ENCODE data around the gene POU6F2. TPM values are rescaled to one million over a fixed set of nuclear protein-coding genes. Genes with fewer than 3 reads are reported as not detected.

POU6F2 gene, protein sequence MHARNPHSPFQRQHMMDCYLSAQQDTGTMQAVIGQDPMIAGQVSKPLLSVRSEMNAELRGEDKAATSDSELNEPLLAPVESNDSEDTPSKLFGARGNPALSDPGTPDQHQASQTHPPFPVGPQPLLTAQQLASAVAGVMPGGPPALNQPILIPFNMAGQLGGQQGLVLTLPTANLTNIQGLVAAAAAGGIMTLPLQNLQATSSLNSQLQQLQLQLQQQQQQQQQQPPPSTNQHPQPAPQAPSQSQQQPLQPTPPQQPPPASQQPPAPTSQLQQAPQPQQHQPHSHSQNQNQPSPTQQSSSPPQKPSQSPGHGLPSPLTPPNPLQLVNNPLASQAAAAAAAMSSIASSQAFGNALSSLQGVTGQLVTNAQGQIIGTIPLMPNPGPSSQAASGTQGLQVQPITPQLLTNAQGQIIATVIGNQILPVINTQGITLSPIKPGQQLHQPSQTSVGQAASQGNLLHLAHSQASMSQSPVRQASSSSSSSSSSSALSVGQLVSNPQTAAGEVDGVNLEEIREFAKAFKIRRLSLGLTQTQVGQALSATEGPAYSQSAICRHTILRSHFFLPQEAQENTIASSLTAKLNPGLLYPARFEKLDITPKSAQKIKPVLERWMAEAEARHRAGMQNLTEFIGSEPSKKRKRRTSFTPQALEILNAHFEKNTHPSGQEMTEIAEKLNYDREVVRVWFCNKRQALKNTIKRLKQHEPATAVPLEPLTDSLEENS
- 1 to 10 TPM in 3 of 4 donors, under 1 TPM in 1; 0.81 to 3.4 (median 3.1) TPM for total RNA-seq
- polyA plus RNA-seq, result 0.86 TPM
- long read RNA-seq, donor 1, partial matches to known transcripts, result 3 of 4 reads
- long read RNA-seq, donor 1, other reads (novel, unspliced or antisense), result 1 of 4 reads
- long read RNA-seq, donor 2, result 0 reads
- long read RNA-seq, donor 3, partial matches to known transcripts, result 0 of 1 reads
- long read RNA-seq, donor 3, other reads (novel, unspliced or antisense), result 1 of 1 reads
- long read RNA-seq, donor 4, result 0 reads

DNA sequence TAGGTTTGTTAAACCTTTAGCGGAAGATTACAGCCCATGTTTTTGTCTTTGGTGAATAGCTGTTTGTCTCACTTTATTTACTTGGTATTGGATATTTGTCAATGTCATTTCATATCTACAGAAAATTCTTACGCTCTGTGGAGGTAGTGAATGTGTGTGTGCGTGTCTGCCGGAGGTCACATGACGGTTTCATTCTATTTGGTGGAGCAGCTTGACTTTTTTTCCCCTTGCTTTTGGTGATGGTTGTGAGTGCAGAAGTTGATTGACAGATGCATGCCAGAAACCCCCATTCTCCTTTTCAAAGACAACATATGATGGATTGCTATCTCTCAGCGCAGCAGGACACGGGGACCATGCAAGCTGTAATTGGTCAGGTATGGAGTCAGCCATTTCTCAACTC lies at the start of gene POU6F2:
Gene POU6F2, plus strand, starts transcription at position 225 of the 400 bp plus-strand sequence. Its CDS starts 45 bp downstream, at position 270.
- no peak within 1 kb of the TSS for H3K4me3 ChIP-seq (ENCODE audit: low read length)
- 85% methylated on average over 7 of the region's 7 CpGs for WGBS
- no peak within 1 kb of the TSS for H3K27ac ChIP-seq (ENCODE audit: low read length)
- no peaks in the 10 kb centered on the region for H3K9me3 ChIP-seq (ENCODE audit: control insufficient read depth, low read length)
- intact Hi-C loops (cut with DNase I), result no loop called here
- no peak for DNase-seq
- H3K27me3 ChIP-seq (ENCODE audit: control insufficient read depth, insufficient read depth), result peaks cover 7% of the 10 kb centered on the region
- H3K4me1 ChIP-seq (ENCODE audit: control insufficient read depth, insufficient read depth, low read length), result no peaks in the 10 kb centered on the region
- ATAC-seq, result no peak

DNA sequence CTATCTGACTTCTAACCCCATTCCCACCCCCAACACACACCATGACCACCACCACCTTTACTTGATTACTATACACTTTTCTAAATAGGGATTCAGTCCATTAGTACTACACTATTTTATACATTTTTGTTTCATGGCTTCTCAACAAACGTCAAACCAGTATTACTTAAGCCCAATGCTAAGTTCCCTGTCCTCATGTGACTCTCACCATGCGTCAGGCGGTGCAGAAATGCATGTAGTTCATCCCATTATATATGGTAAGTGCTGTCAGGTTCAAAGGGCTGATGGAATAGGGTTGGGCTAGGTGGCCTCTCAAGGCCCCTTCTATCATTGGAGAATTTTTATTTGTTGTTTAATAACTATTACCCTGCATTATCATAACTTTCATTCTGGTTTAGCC lies 49.2 kb upstream of the POU6F2 start:
- WGBS, result 92% methylated on average over 3 of the region's 3 CpGs
- no peak for DNase-seq

DNA sequence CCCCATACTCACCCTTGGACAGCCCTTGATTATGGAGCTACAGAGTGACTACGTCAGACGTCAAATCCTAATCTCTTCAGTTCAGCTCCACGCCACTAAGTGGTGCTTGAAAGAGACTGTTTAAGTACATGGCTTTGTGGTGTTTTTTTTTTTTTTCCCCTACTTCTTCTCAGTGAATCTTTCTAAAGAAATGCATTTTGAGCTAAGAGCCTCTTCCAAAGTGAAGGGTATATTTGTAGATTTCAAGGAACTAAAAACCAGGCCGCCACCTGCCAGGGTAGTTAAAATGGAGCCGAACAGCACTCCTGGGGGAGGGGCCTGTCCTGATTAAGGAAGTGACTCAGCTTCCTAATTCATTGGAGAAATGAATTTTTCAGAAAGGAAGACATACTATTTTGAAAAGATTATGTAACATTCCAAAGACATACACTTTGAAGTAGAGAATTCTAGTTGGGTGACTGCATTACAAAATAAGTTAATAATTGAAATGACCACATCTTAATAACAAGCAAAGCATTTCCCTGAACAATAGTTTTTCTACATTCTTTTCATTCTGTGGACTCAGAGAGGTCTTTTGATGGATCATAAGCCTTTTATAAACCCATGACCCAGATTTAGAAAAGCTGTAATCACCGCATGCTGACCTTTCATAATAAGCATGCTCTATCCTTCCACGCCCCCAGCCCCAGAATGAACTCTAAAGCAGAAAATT lies 48.1 kb upstream of the POU6F2 start:
- 67% methylated on average over 7 of the region's 7 CpGs for WGBS
- DNase-seq (no peak), ATAC-seq (no peak)
- no peaks in the 10 kb centered on the region for H3K4me1 ChIP-seq (ENCODE audit: control insufficient read depth, insufficient read depth, low read length)
- H3K27me3 ChIP-seq (ENCODE audit: control insufficient read depth, insufficient read depth), result no peaks in the 10 kb centered on the region
- intact Hi-C loops (cut with DNase I), result loop anchor here (5.0 to 10.0 kb wide), 6 partner anchors 135 to 588 kb away; no protein-coding TSS in a partner anchor
- H3K4me3 ChIP-seq (ENCODE audit: low read length), result no peak overlapping the region
- no peaks in the 10 kb centered on the region for H3K9me3 ChIP-seq (ENCODE audit: control insufficient read depth, low read length)
- H3K27ac ChIP-seq (ENCODE audit: low read length), result no peak overlapping the region

More for the DNA sequence above, 49.2 kb upstream of the POU6F2 start:
- intact Hi-C loops (cut with DNase I), result loop anchor here in 1 of 4 donors (10.0 kb wide), 1 partner anchor 134 kb away; no protein-coding TSS in a partner anchor
- ATAC-seq, result no peak
- no peaks in the 10 kb centered on the region for H3K27me3 ChIP-seq (ENCODE audit: control insufficient read depth, insufficient read depth)
- H3K9me3 ChIP-seq (ENCODE audit: control insufficient read depth, low read length), result no peaks in the 10 kb centered on the region
- no peaks in the 10 kb centered on the region for H3K4me1 ChIP-seq (ENCODE audit: control insufficient read depth, insufficient read depth, low read length)
- no peak overlapping the region for H3K4me3 ChIP-seq (ENCODE audit: low read length)
- H3K27ac ChIP-seq (ENCODE audit: low read length), result no peak overlapping the region

DNA sequence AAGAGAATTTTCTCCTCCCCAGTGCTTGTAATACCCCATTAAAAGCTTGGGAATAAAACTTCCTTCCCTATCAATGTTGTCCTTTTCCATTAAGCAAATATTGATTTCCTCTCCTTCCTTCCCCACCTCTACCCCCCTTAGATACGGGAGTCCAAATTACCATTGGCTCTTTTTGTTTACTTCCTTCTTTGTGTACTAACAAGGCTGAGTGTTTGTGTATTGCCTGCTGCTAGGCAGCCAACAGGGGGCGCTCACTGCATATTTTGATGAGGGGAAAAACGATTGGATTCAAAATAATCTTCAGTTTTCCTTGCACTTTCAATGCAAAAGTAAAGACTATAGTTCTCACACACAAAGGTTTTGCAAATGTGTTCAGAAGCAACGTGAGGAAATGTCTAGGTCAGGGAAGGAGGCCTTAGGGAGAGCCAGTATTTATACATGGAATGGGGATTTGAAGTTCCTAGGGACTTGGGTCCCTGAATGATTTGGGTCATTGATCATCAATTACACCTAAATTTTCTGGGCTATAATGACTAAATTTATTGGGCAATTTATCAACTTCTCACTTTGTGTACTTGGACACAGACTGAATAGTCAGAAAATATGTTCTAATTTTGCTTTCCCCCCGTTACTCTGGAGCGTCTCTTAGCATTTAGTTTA lies 45.1 kb upstream of the POU6F2 start:
- ATAC-seq (no peak), DNase-seq (peak; percentile 57 to 86 (median 79))
- no peak overlapping the region for H3K4me3 ChIP-seq (ENCODE audit: low read length)
- H3K27me3 ChIP-seq (ENCODE audit: control insufficient read depth, insufficient read depth), result no peaks in the 10 kb centered on the region
- no peak overlapping the region for H3K27ac ChIP-seq (ENCODE audit: low read length)
- intact Hi-C loops (cut with DNase I), result loop anchor here (5.0 to 10.0 kb wide), 6 partner anchors 138 to 585 kb away; no protein-coding TSS in a partner anchor
- H3K4me1 ChIP-seq (ENCODE audit: control insufficient read depth, insufficient read depth, low read length), result no peaks in the 10 kb centered on the region
- WGBS, result 29% methylated on average over 6 of the region's 6 CpGs
- H3K9me3 ChIP-seq (ENCODE audit: control insufficient read depth, low read length), result no peaks in the 10 kb centered on the region

DNA sequence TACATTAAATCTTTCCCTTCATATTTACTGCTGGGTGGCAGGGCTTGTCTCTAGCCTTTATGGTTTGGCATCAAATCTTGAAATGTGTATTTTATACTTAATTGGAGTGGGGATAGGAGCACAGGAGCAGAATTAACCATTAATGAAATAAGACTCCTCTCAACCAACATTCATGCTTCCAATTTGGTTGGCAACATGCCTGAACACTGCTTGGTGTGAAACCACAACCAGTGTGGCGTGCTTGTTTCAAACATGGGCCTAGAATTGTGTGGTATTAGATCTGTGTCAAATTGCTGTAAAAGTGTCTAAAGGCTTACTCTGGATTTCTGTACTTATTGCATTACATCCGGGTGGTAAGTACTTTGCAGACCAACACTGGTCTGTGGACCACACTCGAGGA lies 43.7 kb upstream of the POU6F2 start:
- 78% methylated on average over 3 of the region's 3 CpGs for WGBS
- intact Hi-C loops (cut with DNase I), result loop anchor here (5.0 to 10.0 kb wide), 6 partner anchors 139 to 583 kb away; no protein-coding TSS in a partner anchor
- ATAC-seq, result no peak

DNA sequence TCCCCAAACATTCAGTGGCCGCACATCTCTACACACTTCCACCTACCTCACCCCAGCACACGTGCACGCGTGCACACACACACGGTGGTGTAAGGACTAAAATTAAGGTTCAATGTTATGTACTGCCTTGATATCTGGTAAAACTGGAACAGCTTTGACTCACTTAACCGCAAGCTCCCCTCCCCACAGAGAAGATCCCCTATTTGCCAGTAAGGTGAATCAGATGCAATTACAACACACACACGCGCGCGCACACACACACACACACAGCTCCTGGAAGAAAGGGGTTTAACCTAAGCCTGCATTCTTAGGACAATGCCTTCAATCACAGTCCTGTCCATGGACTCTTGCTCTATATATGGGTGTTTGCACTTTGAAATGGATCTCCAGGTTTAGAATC lies 43.2 kb upstream of the POU6F2 start:
- DNase-seq, result no peak
- Histone ChIP-seq H3K4me3 (ENCODE audit: low read length) (no peak overlapping the region), H3K27ac (ENCODE audit: low read length) (no peak overlapping the region), H3K9me3 (ENCODE audit: control insufficient read depth, low read length) (no peaks in the 10 kb centered on the region), H3K4me1 (ENCODE audit: control insufficient read depth, insufficient read depth, low read length) (no peaks in the 10 kb centered on the region), H3K27me3 (ENCODE audit: control insufficient read depth, insufficient read depth) (no peaks in the 10 kb centered on the region)
- no peak for ATAC-seq
- WGBS, result 91% methylated on average over 10 of the region's 10 CpGs
- intact Hi-C loops (cut with DNase I), result loop anchor here (5.0 to 10.0 kb wide), 6 partner anchors 140 to 583 kb away; no protein-coding TSS in a partner anchor

More for the DNA sequence above, 43.7 kb upstream of the POU6F2 start:
- Histone ChIP-seq H3K4me3 (ENCODE audit: low read length) (no peak overlapping the region), H3K27ac (ENCODE audit: low read length) (no peak overlapping the region), H3K27me3 (ENCODE audit: control insufficient read depth, insufficient read depth) (no peaks in the 10 kb centered on the region), H3K9me3 (ENCODE audit: control insufficient read depth, low read length) (no peaks in the 10 kb centered on the region), H3K4me1 (ENCODE audit: control insufficient read depth, insufficient read depth, low read length) (no peaks in the 10 kb centered on the region)
- no peak for DNase-seq

DNA sequence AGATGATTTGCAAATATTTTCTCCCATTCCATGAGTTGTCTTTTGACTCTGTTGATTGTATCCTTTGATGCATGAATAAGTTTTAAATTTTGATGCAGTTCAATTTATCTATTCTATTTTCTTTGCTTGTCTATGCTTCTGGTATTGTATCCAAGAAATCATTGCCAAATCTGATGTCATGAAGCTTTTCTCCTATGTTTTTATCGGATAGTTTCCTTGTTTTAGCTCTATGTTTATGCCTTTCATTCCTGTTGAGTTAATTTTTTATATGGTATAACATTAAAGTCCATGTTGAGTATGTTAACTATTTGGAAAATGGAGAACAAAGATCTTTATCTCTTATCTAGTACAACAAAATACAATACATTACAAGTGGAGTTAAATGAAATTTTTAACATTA lies 41.1 kb upstream of the POU6F2 start:
- Histone ChIP-seq H3K27me3 (ENCODE audit: control insufficient read depth, insufficient read depth) (no peaks in the 10 kb centered on the region), H3K9me3 (ENCODE audit: control insufficient read depth, low read length) (no peaks in the 10 kb centered on the region), H3K4me3 (ENCODE audit: low read length) (no peak overlapping the region), H3K4me1 (ENCODE audit: control insufficient read depth, insufficient read depth, low read length) (no peaks in the 10 kb centered on the region), H3K27ac (ENCODE audit: low read length) (no peak overlapping the region)
- intact Hi-C loops (cut with DNase I), result loop anchor here (5.0 to 10.0 kb wide), 4 partner anchors 142 to 581 kb away; no protein-coding TSS in a partner anchor
- WGBS, result 70% methylated on average over 1 of the region's 1 CpG
- no peak for DNase-seq
- ATAC-seq, result no peak

DNA sequence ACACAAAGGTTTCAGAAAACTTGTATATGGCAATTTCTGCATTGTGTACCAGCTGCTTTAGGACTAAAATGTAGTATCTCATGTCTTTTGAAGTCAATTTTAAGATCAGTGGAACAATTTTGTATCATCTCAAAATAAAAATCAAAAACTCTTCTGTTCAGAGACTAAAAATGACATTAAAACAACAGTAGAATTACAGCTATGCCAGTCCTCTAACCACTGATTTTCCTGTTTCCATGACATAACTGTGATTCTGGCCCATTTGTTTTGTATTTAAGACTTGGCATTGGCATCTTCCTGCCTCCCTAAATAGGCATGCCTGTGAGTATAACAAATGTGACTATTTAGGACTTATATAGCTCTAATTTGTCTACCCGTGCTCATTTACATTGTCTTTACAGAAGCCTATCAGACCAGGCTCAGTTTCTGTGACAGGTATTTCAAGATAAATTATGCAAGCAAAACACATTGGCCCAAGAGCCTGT lies 39.7 kb upstream of the POU6F2 start:
- no peaks in the 10 kb centered on the region for H3K27me3 ChIP-seq (ENCODE audit: control insufficient read depth, insufficient read depth)
- no peak for ATAC-seq

DNA sequence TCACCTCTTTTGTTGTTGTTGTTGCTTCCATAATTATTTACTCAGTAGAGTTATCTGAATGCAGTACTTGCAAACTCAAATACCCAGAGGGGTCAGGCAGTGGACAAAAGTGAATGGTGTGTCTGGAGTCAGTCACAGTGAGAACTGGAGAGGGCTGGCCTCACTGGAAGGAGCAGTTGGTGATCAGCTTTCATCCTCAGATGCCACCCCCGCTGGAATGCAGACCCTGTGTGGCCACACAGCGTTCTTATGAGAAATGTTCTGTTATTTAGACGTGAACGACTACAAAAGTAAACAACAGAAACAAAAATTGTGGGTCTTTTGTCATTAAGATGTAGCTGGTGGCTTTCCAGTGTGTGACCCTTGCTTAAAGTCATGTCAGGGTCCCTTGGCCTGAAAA lies 39.1 kb upstream of the POU6F2 start:
- ATAC-seq, result no peak
- Histone ChIP-seq H3K4me1 (ENCODE audit: control insufficient read depth, insufficient read depth, low read length) (no peaks in the 10 kb centered on the region), H3K9me3 (ENCODE audit: control insufficient read depth, low read length) (no peaks in the 10 kb centered on the region), H3K27me3 (ENCODE audit: control insufficient read depth, insufficient read depth) (no peaks in the 10 kb centered on the region), H3K27ac (ENCODE audit: low read length) (no peak overlapping the region), H3K4me3 (ENCODE audit: low read length) (no peak overlapping the region)
- intact Hi-C loops (cut with DNase I), result loop anchor here (5.0 to 10.0 kb wide), 4 partner anchors 144 to 579 kb away; no protein-coding TSS in a partner anchor
- DNase-seq, result no peak
- WGBS, result 73% methylated on average over 4 of the region's 4 CpGs

More for the DNA sequence above, 39.7 kb upstream of the POU6F2 start:
- H3K27ac ChIP-seq (ENCODE audit: low read length), result no peak overlapping the region
- no peaks in the 10 kb centered on the region for H3K9me3 ChIP-seq (ENCODE audit: control insufficient read depth, low read length)
- 48% methylated on average over 1 of the region's 1 CpG for WGBS
- DNase-seq, result no peak
- no peak overlapping the region for H3K4me3 ChIP-seq (ENCODE audit: low read length)
- H3K4me1 ChIP-seq (ENCODE audit: control insufficient read depth, insufficient read depth, low read length), result no peaks in the 10 kb centered on the region
- intact Hi-C loops (cut with DNase I), result loop anchor here (5.0 to 10.0 kb wide), 4 partner anchors 143 to 579 kb away; no protein-coding TSS in a partner anchor

DNA sequence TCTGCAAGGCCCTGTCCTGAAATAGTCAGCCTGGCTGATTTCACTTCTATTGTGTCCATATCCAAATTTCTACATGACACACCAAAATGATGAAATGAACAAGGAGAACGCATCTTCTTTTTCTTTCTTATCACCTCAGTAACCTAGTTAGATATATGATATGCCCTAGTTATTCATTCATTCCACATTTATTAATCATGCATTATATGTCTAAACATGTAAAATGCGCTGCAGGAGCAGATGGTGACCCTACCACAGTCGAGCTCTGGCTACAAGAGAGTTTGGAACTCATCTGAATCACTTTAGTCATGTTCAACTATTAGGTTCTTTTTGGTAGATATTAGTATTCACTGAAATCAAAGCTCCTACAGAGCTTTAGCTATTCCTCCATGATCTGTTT lies 36.9 kb upstream of the POU6F2 start:
- DNase-seq, result no peak
- no peaks in the 10 kb centered on the region for H3K4me1 ChIP-seq (ENCODE audit: control insufficient read depth, insufficient read depth, low read length)
- no peaks in the 10 kb centered on the region for H3K27me3 ChIP-seq (ENCODE audit: control insufficient read depth, insufficient read depth)
- 92% methylated on average over 3 of the region's 3 CpGs for WGBS
- no peak overlapping the region for H3K4me3 ChIP-seq (ENCODE audit: low read length)
- intact Hi-C loops (cut with DNase I), result no loop called here
- no peak overlapping the region for H3K27ac ChIP-seq (ENCODE audit: low read length)
- ATAC-seq, result no peak
- no peaks in the 10 kb centered on the region for H3K9me3 ChIP-seq (ENCODE audit: control insufficient read depth, low read length)

All from right cardiac atrium (tissue), 5 donors.